Epidermal melanocyte (primary cell): ENCODE measurements around the gene ZC3HAV1.
A peak's percentile ranks its signal among the peaks of the same experiment; 100 is the strongest.

Source experiments
- DNase-seq: peaks from one replicate; pipeline ENCODE4 v3.0.0; 2011; ENCODE audit warnings: low spot score; ENCODE audit not compliant: insufficient read length

Gene ZC3HAV1

GRCh38 chr7:139023076-139023475, 86.4 kb downstream of the ZC3HAV1 start:
- no peak for DNase-seq

GRCh38 chr7:139022286-139022685, 87.2 kb downstream of the ZC3HAV1 start:
- no peak for DNase-seq

GRCh38 chr7:139018910-139019309, 90.6 kb downstream of the ZC3HAV1 start:
- no peak for DNase-seq

- peak; percentile 86 for DNase-seq
Measured at GRCh38 chr7:139016931-139017511, 92.5 kb downstream of the ZC3HAV1 start.

- DNase-seq, result no peak
Measured at GRCh38 chr7:139011373-139011772, 98.1 kb downstream of the ZC3HAV1 start.

- no peak for DNase-seq
Measured at GRCh38 chr7:139004321-139005090, 105.0 kb downstream of the ZC3HAV1 start.

GRCh38 chr7:138999414-138999813, 110.1 kb downstream of the ZC3HAV1 start:
- no peak for DNase-seq
